Activated CD4-positive, alpha-beta T cell treated with anti-CD3 and anti-CD28 coated beads, Interleukin-2, amount 50 U/mL, for 4 hours (primary cell): Measurements from ENCODE around the gene SLC6A3.

Experiments
- DNase-seq, 2 experiments: peaks; one replicate each; pipeline ENCODE4 v3.0.0-alpha.2; 2020

The SLC6A3 gene

GRCh38 chr5:1419476-1420210 is 25.6 kb downstream of the SLC6A3 start:
- DNase-seq: no peak

GRCh38 chr5:1418921-1419280 is 26.3 kb downstream of the SLC6A3 start:
- no peak for DNase-seq

GRCh38 chr5:1418238-1418920 is 26.9 kb downstream of the SLC6A3 start:
- no peak for DNase-seq

GRCh38 chr5:1417586-1418225 is 27.5 kb downstream of the SLC6A3 start:
- DNase-seq: no peak

- DNase-seq: no peak
Observed at GRCh38 chr5:1416856-1417469, 28.3 kb downstream of the SLC6A3 start.

- no peak for DNase-seq
Observed at GRCh38 chr5:1415626-1416360, 29.4 kb downstream of the SLC6A3 start.

GRCh38 chr5:1415059-1415425 is 30.2 kb downstream of the SLC6A3 start:
- DNase-seq: no peak

- no peak for DNase-seq
Observed at GRCh38 chr5:1414311-1415058, 30.8 kb downstream of the SLC6A3 start.

DNA sequence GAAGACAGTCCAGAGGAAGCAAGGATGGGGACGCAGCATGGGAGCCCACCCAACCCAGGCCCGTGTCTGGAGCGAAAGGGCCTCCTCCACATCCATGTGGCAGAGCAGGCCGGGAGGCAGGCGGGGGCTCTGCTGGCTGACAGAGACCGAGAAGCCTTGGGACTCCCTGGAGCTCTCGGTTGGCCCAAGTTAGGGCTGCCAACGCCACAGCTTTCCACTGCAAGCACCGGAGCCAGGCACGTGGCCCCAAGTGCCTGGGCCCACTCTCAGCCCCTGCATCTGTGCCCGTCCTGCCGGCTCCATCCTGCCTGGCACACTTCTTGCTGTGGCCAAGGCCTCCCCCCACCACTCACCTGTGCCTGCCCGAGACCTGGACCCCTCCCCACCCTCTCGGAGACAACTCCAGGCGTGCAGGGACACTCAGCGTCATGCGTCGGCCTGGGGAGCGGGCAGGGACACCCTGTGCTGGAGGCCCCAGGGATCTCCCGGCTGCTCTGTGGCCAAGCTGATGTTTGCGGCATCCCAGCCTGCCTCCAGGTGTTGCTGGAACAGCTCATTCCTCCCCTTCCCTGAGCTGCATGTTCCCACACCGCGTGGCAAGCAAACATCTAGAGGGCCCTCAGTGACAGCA is 31.5 kb downstream of the SLC6A3 start:
- no peak for DNase-seq

- no peak for DNase-seq
Observed at GRCh38 chr5:1413211-1413610, 32.0 kb downstream of the SLC6A3 start.

GRCh38 chr5:1412621-1413020 is 32.6 kb downstream of the SLC6A3 start:
- no peak for DNase-seq

- no peak for DNase-seq
Observed at GRCh38 chr5:1412163-1412562, 33.1 kb downstream of the SLC6A3 start.

GRCh38 chr5:1411099-1411498 is 34.1 kb downstream of the SLC6A3 start:
- DNase-seq: no peak

DNA sequence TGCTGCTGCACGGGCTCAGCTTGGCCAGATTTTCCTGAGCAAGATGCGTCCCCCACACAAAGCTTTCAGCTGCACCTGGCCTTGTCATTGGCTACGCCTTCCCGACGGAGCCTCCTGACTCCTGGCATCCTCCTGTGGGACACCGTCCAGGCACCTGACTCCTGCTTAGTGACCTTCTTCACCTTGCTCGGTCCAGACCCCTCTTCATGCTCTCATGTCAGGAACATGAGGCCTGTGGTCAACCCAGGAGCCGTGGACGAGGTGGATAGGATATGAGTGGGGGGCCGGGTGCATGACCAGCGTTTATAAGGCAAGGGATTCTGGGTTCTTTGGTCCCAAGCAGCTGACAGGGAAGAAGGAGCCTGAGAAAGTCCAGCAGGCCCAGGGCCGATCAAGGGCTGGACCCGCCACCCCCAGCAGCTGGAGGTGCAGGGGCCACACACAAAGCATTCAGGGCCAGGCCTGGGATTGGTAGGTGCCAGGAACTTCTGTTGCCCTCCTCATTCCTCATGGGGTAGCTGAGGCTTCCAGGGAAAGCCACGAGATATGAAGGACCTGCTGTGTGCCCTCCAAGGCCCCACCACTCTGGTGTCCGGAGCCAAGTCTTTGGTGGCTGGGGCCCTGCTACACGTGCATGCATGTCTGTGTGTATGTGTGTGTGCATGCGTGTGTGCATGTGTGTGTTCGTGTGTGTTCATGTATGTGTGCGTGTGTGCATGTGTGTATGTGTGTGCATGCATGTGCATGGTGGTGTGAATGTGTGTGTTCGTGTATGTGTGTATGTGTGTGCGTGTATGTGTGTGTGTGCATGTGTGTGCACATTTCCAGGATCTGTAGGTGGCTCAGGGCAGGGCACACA is 34.9 kb downstream of the SLC6A3 start:
- no peak for DNase-seq

- no peak for DNase-seq
Observed at GRCh38 chr5:1409381-1410110, 35.7 kb downstream of the SLC6A3 start.

- no peak for DNase-seq
Observed at GRCh38 chr5:1406681-1407640, 38.3 kb downstream of the SLC6A3 start.

DNA sequence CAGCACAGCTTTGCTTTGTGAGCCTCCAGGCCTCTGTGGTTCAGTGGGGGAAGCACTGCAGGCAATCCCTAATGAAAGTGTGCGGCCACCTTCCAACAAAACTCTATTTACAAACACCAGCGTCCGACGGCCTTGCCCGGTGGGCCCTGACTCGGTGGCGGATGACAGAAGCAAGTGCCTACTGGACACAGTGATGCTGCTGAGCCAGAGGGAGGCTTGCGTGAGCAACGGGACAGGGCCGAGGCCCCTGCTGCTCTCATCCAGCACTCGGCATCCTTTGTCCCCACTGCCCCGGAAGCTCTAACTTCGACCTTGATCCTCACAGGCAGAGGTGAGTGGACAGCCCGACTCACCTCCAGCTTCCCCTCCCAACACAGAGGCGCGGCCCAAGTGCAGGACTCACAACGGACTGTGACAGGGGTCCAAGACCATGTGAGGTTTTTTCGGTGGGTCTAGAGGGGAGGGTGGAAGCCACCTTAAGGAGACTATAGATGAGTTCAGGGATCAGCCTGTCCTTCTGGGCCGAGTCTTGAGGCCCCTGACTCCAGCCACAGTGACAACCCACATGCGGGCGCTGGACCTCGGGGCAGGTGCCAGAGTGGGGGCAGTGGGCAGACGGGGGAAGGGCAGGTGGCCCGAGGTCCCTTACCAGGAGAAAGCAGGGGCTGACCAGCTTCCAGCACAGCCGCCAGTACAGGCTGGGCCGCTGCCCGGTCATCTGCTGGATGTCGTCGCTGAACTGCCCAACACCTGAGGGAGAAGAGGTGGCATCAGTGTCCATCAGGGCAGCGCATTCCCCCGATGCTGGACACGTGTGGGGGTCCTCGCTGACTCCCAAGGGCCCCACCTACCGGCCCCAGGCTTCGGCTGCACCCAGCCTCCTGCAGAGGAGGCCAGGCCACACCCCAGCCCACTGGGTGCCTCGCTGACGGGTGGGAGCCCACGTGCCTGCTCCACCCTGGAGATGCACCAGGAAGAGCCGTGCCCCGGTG is 39.4 kb downstream of the SLC6A3 start:
- no peak for DNase-seq

- no peak for DNase-seq
Observed at GRCh38 chr5:1405121-1405520, 40.1 kb downstream of the SLC6A3 start.
